Adrenal gland (tissue), 12 donors: ENCODE measurements around the gene IFT22. TPM values are rescaled to one million over a fixed set of nuclear protein-coding genes. Genes with fewer than 3 reads are reported as not detected.
"Not testable (repeated sequence)": the region's sequence is repeated elsewhere in the genome, so short reads cannot be mapped to it uniquely, and the experiment has no call there.

Experiments used
- DNase-seq, 7 donors: peaks; one replicate each; pipeline ENCODE4 v3.0.0-alpha.2; 2019 to 2020
- H3K27ac ChIP-seq, 5 donors: fragments of 200-600 bp; sonication (generic) in 4 of 5; 1 replicate in 3 of 5; 2 replicates in 2 of 5; pipeline versions ENCODE4 v1.5.1 to v1.8.0; 2016 to 2020; ENCODE audit warnings: mild to moderate bottlenecking in 1 of 5
- H3K27me3 ChIP-seq: fragments of 200-600 bp; 2 replicates; pipeline ENCODE4 v1.8.0; 2021
- H3K36me3 ChIP-seq, 2 donors: fragments of 200-600 bp; replicated peaks in 1 of 2; 1 replicate in 1 of 2; 2 replicates in 1 of 2; pipeline versions ENCODE4 v1.5.1 to v1.8.0; 2018 to 2022
- H3K4me1 ChIP-seq, 2 donors: fragments of 200-600 bp; replicated peaks in 1 of 2; 1 replicate in 1 of 2; 2 replicates in 1 of 2; pipeline versions ENCODE4 v1.5.1 to v1.8.0; 2018 to 2021
- H3K4me3 ChIP-seq, 4 donors: fragments of 200-600 bp; sonication (generic) in 3 of 4; one replicate each; pipeline ENCODE4 v1.5.1; 2016 to 2018
- H3K9me3 ChIP-seq, 3 donors: fragments of 200-600 bp; sonication (generic) in 1 of 3; replicated peaks in 1 of 3; 1 replicate in 2 of 3; 2 replicates in 1 of 3; pipeline versions ENCODE4 v1.5.1 to v1.8.0; 2016 to 2021
- POLR2A ChIP-seq, 2 donors: fragments of 450-650 bp; IDR thresholded peaks; one replicate each; pipeline ENCODE4 v1.6.1; 2017; ENCODE audit warnings: antibody characterized with exemption in 2 of 2, mild to moderate bottlenecking in 2 of 2, moderate library complexity in 1 of 2
- WGBS, 4 donors: extraction: QIAGEN DNeasy Blood & Tissue Kit in 2 of 4; methylation state at CpG; one replicate each; pipeline versions ENCODE4 v1.1.5 to v1.1.7; 2013 to 2017; 5-methylcytosine and 5-hydroxymethylcytosine counted together
- intact Hi-C, 2 donors: fragments of 100-400 bp; cut with DNase I; formaldehyde crosslinking; loops; one replicate each; pipeline versions ENCODE4 v1.14.1 to v1.15.0; 2022 to 2023
- polyA plus RNA-seq, 3 donors: library from polyadenylated mRNA; stranded (reverse); fragments of 200-250 nt in 2 of 3; fragments of 350-450 nt in 1 of 3; fragmentation: Illumina TruSeq in 1 of 3; extraction: RNeasy Lipid Tissue Mini Kit (QIAGEN cat#74804) in 1 of 3; gene quantifications; one replicate each; pipeline ENCODE4 v1.2.3, GENCODE V29; 2013 to 2014
- total RNA-seq, 9 donors: library from RNA; depleted of rRNA in 4 of 9; stranded (reverse); fragments of >200 nt in 4 of 9; fragments of 120-200 nt in 1 of 9; fragmentation: NEBNext Ultra II Directional in 1 of 9; extraction: Animal tissue kit (Norgen Biotek cat#: 25700) in 1 of 9; gene quantifications; one replicate each; pipeline versions ENCODE4 v1.1.0 to v1.2.4, GENCODE V29; 2013 to 2023
- TF ChIP-seq, protein P1 (sequence below), 6 experiments: fragments of 450-650 bp in 4 of 6; fragments of 200-600 bp in 2 of 6; sonication (generic) in 1 of 6; IDR thresholded peaks; 1 replicate in 5 of 6; 2 replicates in 1 of 6; pipeline versions ENCODE4 v1.5.1 to v1.8.0; 2016 to 2021; ENCODE audit warnings: antibody characterized with exemption in 6 of 6, mild to moderate bottlenecking in 2 of 6, moderate library complexity in 1 of 6
- donor health status: healthy with polysubstance abuse.
- donor health status: Bipolar disorder and iron deficiency.
- donor health status: DM: yes; HTN: yes; CAD: no.
- donor health status: DM: no; HTN: no; CAD: no.
- donor health status: DM: no; HTN: no; CAD: no.
- donor health status: DM: yes; HTN: yes; CAD: no.

Gene IFT22
- total and polyA plus RNA-seq, 12 donors: 14.7 to 72.2 (median 32.8) TPM

GRCh38 chr7:101300465-101301376, 20.9 kb downstream of the IFT22 start:
- H3K9me3 ChIP-seq: no peaks in the 10 kb centered on the region
- H3K4me3 ChIP-seq: no peak overlapping the region
- H3K4me1 ChIP-seq: no peaks in the 10 kb centered on the region
- TF ChIP-seq POLR2A (IDR thresholded peaks at IDR 0.05): no peak
- TF ChIP-seq, protein P1, sequence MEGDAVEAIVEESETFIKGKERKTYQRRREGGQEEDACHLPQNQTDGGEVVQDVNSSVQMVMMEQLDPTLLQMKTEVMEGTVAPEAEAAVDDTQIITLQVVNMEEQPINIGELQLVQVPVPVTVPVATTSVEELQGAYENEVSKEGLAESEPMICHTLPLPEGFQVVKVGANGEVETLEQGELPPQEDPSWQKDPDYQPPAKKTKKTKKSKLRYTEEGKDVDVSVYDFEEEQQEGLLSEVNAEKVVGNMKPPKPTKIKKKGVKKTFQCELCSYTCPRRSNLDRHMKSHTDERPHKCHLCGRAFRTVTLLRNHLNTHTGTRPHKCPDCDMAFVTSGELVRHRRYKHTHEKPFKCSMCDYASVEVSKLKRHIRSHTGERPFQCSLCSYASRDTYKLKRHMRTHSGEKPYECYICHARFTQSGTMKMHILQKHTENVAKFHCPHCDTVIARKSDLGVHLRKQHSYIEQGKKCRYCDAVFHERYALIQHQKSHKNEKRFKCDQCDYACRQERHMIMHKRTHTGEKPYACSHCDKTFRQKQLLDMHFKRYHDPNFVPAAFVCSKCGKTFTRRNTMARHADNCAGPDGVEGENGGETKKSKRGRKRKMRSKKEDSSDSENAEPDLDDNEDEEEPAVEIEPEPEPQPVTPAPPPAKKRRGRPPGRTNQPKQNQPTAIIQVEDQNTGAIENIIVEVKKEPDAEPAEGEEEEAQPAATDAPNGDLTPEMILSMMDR (IDR thresholded peaks at IDR 0.05): no peak
- no peak for DNase-seq
- intact Hi-C loops: no loop called here
- peaks cover 70% of the 10 kb centered on the region for H3K27me3 ChIP-seq
- H3K36me3 ChIP-seq: no peaks in the 10 kb centered on the region
- no peak overlapping the region for H3K27ac ChIP-seq
- 58 to 82% (median 60%) methylated on average over 14 to 16 of the region's 16 CpGs for WGBS, 4 donors

- no peak overlapping the region for H3K4me3 ChIP-seq
- whole genome bisulfite sequencing, 4 donors: 4 to 20% (median 6%) methylated on average over 1 to 72 of the region's 72 CpGs
- no peak overlapping the region for H3K27ac ChIP-seq
- H3K27me3 ChIP-seq: peaks cover 66% of the 10 kb centered on the region
- intact Hi-C loops: loop anchor here in 1 of 2 donors (10.0 kb wide), 1 partner anchor 155 kb away; no protein-coding TSS in a partner anchor
- H3K9me3 ChIP-seq: no peaks in the 10 kb centered on the region
- TF ChIP-seq, protein P1 (IDR thresholded peaks at IDR 0.05): no peak
- no peak for TF ChIP-seq POLR2A (IDR thresholded peaks at IDR 0.05)
- no peak for DNase-seq
- H3K4me1 ChIP-seq: no peaks in the 10 kb centered on the region
- H3K36me3 ChIP-seq: no peaks in the 10 kb centered on the region
Observed at GRCh38 chr7:101299511-101300464, 21.8 kb downstream of the IFT22 start.

DNA sequence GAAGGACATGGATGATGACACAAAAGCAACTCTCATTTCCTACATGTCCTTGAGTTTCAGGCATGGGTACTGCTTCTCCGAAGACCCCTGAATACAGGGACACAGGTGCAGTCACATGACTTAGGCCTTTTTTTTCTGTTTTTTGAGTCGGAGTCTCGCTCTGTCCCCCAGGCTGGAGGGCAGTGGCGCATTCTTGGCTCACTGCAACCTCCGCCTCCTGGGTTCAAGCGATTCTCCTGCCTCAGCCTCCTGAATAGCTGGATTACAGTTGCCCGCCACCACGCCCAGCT, 26.8 kb downstream of the IFT22 start:
- H3K27ac ChIP-seq: no peak overlapping the region
- no peak overlapping the region for H3K4me3 ChIP-seq
- H3K4me1 ChIP-seq: no peaks in the 10 kb centered on the region
- TF ChIP-seq POLR2A (IDR thresholded peaks at IDR 0.05): no peak
- H3K9me3 ChIP-seq: no peaks in the 10 kb centered on the region
- no peak for DNase-seq
- WGBS, 4 donors: 79 to 88% (median 84%) methylated on average over 8 of the region's 8 CpGs
- peaks cover 44% of the 10 kb centered on the region for H3K27me3 ChIP-seq
- intact Hi-C loops: loop anchor here in 1 of 2 donors (10.0 kb wide), 1 partner anchor 150 kb away; no protein-coding TSS in a partner anchor
- no peaks in the 10 kb centered on the region for H3K36me3 ChIP-seq

DNA sequence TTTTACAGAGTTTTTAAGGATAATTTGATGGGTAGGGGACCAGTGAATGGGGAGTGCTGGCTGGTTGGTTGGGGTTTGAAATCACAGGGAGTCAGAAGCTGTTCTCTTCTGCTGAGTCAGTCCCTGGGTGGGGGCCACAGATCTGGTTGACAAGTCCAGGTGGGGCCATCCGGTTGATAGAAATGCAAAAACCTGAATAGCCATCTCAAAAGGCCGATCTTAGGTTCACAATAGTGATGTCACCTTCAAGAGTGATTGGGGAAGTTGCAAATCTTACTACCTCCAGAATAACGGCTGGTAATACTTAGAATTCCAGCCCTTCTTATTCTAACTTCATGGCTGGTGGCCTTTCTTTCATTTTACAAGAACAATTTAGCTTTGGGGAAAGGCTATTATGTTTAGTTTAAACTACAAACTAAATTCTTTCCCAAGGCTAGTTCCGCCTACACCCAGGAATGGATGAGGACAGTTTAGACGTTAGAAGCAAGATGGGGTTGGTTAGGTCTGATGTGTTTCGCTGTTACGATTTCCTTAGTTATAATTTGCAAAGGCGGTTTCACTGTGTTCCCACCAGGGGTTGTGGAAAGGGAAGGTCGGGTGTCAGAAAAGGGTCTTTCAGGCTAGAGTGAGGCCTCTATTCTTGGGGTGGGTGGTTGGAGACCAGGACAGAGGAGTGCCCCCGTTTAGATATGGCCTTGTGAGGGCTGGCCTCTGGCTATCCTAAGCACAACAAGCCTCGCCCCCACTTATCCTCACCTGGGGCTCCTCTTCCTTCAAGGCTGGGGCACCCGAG, 27.4 kb downstream of the IFT22 start:
- H3K4me3 ChIP-seq: no peak overlapping the region
- intact Hi-C loops: loop anchor here in 1 of 2 donors (10.0 kb wide), 1 partner anchor 149 kb away; no protein-coding TSS in a partner anchor
- no peak overlapping the region for H3K27ac ChIP-seq
- 51 to 61% (median 57%) methylated on average over 12 of the region's 12 CpGs for WGBS, 4 donors
- TF ChIP-seq, protein P1 (IDR thresholded peaks at IDR 0.05): no peak
- TF ChIP-seq POLR2A (IDR thresholded peaks at IDR 0.05): no peak
- DNase-seq: no peak
- no peaks in the 10 kb centered on the region for H3K36me3 ChIP-seq
- no peaks in the 10 kb centered on the region for H3K4me1 ChIP-seq
- peaks cover 38% of the 10 kb centered on the region for H3K27me3 ChIP-seq
- H3K9me3 ChIP-seq: no peaks in the 10 kb centered on the region

DNA sequence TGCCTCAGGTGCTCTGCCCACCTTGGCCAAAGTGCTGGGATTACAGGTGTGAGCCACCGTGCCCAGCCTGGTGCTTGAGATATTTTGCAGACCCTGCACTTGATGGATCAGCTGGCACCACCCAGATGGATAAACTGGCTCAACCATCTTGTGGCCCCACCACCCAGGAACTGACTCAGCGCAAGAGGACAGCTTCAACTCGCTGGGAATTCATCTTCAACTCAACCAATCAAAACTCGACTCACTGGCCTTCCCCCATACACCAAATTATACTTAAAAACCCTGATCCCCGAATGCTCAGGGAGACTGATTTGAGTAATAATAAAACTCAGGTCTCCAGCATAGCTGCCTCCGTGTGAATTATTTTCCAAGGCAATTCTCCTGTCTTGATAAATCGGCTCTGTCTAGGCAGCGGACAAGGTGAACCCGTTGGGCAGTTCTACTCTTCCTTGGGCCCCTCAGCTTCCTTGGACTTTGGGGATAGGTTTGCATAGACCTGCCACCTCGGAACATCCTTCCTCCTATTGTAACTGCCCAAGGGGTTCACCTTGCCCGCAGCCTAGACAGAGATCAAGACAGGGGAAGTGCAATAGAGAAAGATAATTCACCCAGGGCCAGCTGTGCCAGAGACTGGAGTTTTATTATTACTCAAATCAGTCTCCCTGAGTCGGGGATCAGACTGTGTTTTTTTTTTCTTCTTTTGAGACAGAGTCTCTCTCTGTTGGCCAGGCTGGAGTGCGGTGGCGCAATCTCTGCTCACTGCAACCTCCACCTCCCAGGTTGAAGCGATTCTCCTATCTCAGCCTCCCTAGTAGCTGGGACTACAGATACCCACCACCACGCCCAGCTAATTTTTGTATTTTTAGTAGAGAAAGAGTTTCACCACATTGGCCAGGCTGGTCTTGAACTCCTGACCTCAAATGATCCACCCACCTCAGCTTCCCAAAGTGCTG, 28.3 kb downstream of the IFT22 start:
- WGBS, 4 donors: 51 to 57% (median 52%) methylated on average over 16 of the region's 16 CpGs
- not testable (repeated sequence) for H3K36me3 ChIP-seq, H3K4me3 ChIP-seq, H3K27ac ChIP-seq, DNase-seq, H3K4me1 ChIP-seq, H3K9me3 ChIP-seq
- intact Hi-C loops: loop anchor here in 1 of 2 donors (10.0 kb wide), 1 partner anchor 149 kb away; no protein-coding TSS in a partner anchor
- peaks cover 29% of the 10 kb centered on the region for H3K27me3 ChIP-seq

GRCh38 chr7:101292566-101292965, 29.0 kb downstream of the IFT22 start:
- H3K36me3 ChIP-seq, H3K9me3 ChIP-seq, H3K4me1 ChIP-seq, H3K27ac ChIP-seq, DNase-seq, H3K4me3 ChIP-seq: not testable (repeated sequence)
- WGBS, 4 donors: 56 to 71% (median 64%) methylated on average over 3 to 5 of the region's 5 CpGs
- H3K27me3 ChIP-seq: peaks cover 26% of the 10 kb centered on the region
- intact Hi-C loops: loop anchor here in 1 of 2 donors (10.0 kb wide), 1 partner anchor 148 kb away; no protein-coding TSS in a partner anchor
